NCI-H1048 (cell line): Measurements from ENCODE around the gene CCR2.
"Not testable (repeated sequence)": the region's sequence is repeated elsewhere in the genome, so short reads cannot be mapped to it uniquely, and the experiment has no call there.

Experiments used
- DNase-seq: peaks from one replicate; lab custom pipeline; 2025; lab: John Stamatoyannopoulos, UW

CCR2 gene

DNA sequence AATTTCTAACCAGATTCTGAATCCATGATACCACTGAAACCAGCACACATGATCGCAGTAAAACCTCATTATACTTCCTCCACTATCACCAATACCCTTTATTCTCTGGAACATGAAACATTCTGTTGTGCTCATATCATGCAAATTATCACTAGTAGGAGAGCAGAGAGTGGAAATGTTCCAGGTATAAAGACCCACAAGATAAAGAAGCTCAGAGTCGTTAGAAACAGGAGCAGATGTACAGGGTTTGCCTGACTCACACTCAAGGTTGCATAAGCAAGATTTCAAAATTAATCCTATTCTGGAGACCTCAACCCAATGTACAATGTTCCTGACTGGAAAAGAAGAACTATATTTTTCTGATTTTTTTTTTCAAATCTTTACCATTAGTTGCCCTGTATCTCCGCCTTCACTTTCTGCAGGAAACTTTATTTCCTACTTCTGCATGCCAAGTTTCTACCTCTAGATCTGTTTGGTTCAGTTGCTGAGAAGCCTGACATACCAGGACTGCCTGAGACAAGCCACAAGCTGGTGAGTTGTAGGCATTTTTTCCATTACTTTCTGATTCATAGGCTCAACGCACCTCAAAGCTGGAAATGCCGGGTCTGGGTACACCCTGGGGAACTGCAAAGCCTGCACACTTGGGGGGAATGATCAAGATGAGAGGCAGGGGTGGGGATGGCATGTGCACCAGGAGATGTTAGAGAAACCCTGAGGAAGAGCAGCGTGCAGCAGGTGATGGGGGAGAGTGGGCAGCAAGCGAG lies at the start of gene CCR2:
Gene CCR2, plus strand, starts transcription at position 465 of the 764 bp plus-strand sequence. CDS start 3,417 bp downstream, outside the sequence.
- DNase-seq: no peak

DNA sequence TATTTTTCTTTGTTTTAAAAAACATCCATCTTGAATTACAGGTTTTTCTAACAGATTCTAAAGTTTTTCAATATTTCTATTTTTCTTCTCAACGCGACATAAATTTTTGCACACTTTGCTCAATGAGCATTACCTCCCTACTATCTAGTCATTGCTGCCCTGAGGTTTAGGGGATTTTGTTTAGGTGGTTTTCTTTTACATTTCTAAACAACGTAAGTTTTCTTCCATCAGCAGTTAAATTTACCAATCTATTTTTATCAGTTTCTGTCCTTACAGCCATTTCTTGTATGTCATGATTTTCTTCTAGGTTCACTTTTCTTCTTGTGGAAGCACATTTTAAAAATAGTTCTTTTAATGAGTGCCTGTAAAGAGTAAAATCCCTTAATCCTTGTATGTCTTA lies 49.2 kb upstream of the CCR2 start:
- DNase-seq: no peak

DNA sequence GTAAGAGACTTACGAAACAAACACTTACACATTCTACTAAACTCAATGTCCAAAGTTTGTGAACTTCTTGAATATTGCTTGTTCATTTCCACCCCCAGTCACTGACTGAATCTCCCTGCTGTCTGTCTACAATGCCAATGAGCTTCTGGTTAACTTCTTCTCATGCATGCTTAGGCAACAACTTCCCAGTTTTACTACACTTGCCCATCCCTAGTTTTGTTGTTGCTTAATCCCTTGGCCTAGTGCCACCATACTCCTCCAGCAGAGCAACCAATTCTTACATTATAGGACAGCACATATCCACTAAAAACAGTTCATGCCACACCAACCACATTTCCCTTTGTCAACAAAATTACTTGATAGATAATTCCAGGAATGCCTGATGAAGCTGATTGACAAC lies 40.9 kb upstream of the CCR2 start:
- no peak for DNase-seq

DNA sequence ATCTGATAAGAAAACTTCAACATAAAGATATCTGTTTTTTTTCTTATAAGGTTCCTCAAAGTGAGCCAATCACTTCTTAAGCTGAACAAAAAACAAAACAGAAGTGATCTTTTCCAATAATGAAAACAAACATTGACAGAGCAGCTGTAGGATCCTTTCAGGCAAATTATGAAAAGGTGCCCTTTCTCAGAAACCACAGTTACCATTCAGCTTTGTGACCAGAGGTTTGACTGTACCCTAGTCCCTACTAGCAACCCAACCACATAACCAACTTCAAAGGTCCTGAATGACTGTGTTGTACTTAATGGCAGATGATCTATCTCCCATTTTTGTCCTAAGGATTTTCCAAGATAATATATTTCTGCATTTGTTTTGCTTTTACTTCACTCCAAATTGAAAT lies 39.4 kb upstream of the CCR2 start:
- no peak for DNase-seq

DNA sequence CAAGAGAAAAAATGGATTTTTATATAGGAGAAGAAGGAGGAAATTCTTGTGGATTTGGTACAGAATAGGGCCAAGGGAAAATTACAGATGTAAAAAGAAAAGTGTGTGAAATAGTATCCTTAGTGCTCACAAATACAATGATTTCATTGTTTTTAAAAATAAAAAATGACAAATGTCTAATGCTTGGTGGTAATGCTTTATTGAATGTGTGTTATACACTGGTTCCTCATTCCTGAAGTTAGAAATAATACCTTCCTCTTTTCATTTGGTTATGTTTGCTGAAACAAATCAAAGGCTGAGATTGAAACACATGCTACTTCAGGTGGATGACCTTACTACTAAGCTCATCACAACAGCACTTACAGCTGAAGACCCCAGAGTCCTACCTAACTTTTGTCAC lies 37.7 kb upstream of the CCR2 start:
- no peak for DNase-seq

DNA sequence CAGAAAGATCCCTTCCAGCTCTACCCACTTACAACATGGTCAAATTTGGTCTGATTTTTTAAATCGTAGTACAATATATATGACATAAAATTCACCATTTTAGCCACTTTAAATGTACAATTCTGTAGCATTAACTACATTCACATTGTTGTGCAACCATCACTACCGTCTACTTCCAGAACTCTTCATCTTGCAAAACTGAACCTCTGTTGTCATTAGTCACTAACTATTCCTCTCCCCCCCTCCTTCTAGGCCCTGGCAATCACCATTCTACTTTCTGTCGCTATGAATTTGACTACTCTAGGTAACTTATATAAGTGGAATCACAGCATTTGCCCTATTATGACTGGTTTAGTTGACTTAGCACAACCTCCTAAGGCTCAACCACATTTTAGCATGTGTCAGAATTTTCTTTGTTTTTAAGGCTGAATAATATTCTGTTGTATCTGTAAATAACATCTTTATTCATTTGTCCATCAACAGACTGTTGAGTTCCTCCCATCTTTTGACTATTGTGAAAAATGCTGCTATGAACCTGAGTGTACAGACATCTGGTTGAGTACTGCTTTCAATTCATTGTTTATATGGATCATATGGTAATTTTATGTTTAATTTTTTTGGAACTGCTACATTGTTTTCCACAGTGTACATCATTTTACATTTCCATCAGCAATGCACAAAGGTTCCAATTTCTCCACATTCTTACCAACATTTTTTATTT lies 35.5 kb upstream of the CCR2 start:
- no peak for DNase-seq

DNA sequence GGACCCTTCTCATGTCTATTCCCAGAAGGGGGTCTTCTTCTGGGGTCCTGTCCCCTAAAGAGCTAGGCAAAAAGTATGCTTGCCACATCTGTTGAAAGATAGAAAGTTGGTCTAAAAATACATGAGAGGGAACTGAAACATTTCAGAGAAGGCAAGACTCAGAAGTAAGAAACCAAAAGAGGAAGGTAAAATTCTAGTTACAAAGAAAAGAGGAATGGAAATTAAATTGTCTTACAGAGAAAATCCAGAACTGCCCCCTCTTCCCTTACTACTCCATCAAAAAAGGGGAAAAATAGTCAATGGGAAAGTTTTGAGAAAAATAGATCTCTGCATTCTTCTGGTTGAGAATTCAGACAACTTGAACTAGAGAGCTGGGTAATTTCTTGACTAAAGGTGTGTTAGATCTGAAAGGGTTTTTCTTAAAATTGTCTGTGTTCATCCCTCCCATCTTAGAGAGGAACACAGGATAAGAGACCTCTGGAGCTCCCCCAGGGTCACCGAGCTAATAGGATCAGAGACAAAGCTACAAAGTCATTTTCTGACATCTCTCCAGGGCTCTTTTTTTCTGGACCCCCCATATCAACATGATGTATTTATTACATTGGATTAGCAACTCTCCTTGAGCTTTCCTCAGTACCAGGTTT lies 32.3 kb upstream of the CCR2 start:
- DNase-seq: no peak

DNA sequence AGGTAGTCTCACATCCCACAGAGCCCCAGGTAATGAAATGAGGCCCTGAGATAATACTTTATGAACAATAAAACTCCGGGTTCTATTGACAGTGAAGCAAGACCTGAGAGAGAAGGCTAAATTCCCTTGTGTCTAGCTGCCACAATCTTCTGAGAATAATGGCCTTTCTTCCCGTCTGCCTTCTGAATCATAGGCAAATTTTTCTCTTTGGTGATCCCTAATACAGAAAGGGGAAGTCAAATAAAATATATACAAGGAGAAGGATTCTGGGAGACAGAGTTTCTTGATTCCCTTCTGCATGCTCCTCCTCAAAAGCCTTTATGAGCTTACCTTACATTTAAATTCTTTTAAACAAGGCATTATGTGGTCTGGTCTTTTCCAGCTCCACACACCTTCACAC lies 29.9 kb upstream of the CCR2 start:
- DNase-seq: no peak

DNA sequence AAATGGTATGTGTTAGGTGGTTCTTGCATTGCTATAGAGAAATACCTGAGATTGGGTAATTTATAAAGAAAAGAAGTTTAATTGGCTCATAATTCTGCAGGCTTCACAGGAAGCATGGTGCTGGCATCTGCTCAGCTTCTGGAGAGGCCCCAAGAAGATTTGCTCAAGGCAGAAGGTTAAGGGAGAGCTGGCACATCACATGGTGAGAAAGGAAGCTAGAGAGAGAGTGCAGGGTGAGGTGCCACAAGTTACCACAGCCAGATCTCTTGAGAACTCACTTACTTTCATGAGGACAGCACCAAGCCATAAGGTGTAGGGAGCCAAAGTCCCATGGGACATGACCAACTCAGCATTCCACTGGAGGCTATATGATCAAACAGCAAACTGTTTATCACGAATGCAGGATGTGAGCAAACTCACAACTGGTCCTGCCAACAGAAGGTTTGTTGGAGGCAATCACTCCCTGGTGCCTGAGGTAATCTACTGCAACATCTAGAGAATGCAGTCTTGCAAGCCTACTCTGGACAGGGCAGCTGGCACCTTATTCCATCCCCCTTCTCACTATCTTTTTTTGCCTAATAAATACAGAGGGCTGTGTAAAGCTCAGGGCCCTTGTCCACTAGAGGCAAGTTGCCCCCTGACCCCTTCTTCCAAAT lies 28.1 kb upstream of the CCR2 start:
- DNase-seq: no peak

DNA sequence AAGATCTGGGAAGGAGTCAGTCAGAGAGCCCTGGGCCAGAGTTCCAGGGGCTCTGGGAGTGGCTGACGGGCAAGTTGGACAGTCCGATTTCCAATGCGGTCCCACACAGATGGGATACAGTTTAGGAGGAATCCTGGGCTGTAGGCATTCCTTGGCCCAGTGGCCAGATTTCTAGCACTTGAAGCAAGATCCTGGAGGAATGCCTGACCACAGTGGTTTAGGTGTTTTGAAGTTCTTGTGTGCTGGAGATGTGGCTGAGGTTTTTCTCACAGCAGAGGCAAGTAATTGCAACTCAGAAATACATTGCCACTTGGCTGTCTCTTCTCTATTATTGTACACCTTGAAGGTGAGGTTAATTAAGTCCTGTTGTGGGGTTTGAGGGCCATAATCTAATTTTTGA lies 23.2 kb upstream of the CCR2 start:
- DNase-seq: not testable (repeated sequence)

DNA sequence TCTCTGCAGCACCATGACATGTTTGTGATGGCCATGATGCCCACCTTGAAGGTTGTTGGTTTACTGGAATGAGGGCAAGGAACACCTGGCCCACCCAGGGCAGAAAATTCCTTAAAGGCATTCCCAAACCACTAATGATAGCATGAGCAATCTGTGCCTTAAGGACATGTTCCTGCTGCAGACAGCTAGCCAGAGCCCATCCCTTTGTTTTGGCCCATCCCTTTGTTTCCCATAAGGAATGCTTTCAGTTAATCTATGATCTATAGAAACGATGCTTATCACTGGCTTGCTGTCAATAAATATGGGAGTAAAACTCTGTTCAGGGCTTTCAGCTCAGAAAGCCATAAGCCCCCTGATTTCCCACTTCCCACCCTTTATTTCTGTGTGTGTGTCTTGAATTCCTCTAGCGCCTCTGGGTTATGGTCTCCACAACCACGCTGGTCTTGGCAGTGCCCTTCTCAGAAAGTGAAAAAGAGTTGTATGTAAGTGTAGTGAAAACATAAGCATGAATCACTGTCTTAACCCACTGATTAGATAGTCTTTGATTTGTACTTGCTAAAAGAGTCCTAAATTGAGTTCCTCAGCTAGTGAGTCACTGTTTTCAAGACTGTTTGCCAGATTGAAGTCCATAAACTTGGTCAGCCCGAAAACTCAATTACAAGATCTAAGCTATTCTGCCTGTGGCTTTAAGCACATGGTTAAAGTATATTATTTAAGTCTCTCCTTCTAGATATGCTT lies 19.0 kb upstream of the CCR2 start:
- DNase-seq: no peak

DNA sequence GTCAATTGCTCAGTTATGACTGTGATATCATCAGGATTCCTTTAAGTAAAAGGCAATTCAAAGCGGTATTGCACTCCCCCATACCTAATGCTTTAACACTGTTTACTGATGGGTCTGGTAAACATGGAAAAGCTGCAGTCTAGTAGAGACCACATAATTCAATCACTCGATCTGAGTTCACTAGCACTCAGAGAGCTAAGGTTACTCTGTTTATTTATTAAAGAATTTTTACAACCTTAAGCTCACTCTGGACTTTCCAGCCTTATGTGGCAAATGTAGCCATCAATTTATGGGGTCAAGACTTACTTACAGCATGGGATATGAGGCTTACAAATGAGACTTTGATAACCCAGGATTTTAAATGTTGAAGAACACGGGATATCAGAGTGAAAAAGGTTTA lies 18.4 kb upstream of the CCR2 start:
- DNase-seq: no peak

DNA sequence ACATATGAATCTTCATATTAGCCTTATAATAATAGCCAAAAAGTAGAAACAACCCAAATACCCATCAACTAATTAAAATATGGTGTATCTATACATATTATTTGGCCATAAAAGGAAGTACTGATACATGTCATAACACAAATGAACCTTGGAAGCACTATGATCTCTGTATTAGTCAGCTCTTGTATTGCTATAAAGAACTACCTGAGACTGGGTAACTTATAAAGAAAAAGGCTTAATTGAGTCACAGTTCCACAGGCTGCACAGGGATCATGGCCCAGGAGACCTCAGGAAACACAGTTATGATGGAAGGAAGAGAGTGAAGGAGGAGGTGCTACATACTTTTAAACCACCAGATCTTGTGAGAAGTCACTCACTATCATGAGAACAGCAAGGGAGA lies 16.0 kb upstream of the CCR2 start:
- DNase-seq: no peak

DNA sequence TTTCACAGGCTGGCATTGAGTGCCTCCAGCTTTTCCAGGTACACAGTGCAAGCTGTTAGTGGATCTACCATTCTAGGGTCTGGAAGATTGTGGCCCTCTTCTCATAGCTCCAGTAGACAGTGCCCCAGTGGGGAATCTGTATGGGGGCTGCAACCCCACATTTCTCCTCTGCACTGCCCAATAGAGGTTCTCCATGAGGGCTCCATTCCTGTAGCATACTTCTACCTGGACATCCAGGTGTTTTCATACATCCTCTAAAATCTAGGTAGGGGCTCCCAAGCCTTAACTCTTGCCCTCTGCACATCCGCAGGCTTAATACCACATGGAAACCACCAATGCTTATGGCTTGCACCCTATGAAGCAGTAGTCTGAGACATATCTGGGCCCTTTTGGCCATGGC lies 15.1 kb upstream of the CCR2 start:
- DNase-seq: no peak

DNA sequence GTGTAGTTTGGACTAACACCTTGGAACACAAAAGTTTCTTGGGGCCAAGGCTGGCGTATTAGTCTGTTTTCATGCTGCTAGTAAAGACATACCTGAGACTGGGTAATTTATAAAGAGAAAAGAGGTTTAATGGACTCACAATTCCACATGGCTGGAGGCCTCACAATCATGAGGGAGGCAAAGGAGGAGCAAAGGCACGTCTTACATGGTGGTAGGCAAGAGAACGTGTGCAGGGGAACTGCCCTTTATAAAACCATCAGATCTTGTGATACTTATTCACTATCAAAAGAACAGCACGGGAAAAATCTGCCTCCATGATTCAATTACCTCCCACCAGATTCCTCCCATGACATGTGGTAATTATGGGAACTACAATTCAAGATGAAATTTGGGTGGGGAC lies 9.4 kb upstream of the CCR2 start:
- DNase-seq: no peak

DNA sequence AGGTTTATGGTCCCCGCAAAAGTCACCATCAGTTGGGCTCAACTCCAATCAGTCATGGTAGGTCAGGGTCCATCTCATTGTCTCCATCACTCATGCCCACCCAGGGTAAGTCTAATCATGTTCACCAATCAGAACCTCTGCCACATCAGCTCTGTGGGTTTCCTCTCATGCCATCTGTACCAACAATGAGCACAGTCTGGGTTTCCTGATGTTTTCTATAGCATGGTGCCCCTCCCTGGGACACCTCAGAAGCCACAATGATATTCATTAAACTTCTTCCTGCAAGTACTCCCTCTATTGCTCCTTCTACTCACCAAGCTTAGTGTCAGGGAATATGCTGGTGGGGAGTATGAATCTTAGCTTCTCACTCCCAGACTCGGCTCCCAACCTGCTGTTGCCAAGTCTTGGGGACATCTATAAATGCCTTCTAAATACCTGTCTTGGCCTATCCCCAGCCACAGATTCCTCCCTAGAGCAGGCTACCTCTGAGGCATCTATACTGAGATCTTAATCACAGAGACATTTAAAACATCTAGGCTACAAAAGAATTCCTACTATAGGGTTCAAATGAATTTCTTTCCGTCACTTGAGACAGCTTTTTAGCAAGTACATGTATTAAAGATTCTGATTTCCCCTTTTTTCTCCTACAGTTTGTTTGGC lies 5.0 kb upstream of the CCR2 start:
- DNase-seq: no peak

DNA sequence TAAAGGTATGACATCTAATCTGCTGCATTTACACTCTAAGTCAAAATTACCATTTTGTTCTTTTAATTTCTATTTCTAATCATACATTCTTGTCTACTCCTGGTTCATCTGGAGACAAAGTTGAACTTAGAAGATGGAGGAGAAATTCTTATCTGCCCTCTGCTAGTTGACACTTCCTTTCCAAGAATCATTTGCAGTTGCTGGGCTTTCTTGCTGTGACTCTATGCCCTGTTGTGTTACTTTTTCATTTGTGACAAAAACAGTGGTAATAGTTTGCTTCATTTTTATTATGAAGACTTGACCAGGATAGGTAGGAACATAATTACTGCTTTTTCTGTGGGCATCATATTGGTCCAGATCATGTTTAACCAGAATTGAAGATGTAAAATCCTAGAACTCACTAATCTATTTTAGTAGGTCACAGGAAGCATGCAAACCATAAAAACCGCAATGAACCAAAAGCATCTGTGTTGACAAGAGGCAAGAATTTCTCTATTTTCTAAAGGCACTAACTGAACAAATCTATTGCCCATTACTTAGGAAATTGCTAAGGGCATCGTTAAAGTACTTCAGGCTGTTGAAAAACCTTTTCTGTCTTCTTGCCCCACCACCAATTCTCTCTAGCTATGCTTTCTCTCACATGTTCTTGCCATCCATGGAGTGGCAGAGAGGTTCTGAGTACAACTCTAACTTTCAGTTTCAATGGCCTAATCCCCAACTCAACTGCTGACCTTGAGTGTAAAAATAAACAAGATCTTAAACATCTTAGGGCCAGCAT lies 4.2 kb upstream of the CCR2 start:
- DNase-seq: no peak

DNA sequence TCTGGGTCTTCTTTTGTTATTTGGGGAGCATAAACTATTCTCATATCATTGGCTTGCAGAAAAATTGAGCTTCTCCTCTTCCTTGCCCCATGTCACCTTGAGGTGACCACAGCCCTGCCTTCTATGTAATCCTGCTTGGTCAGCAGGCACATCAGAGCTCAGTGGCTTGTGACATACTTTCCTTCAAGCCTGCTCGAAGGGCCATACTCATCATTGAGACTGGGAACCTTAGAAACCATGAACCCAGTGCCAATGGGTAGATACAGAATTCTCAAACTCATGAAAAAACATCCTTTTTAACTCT lies 3.7 kb upstream of the CCR2 start:
- DNase-seq: no peak

DNA sequence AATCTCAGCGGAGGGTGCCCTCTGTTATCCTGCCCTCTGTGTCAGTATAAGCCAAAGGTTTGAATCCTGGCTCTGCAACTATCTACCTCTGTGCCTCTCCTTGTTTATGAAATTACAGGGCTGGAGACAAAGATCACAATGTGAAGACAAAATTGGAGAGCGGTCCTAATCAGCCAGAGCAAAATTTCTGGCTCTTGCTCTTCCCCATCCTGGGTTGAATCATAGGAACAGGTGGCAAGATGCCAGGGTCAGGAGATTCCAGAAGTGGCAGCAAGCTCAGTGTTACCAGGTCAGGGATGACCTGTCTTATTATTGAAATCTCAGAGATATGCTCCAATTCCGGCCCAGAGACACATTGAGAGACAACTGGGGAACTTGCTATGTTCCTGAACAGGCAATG lies 2.3 kb upstream of the CCR2 start:
- DNase-seq: no peak

DNA sequence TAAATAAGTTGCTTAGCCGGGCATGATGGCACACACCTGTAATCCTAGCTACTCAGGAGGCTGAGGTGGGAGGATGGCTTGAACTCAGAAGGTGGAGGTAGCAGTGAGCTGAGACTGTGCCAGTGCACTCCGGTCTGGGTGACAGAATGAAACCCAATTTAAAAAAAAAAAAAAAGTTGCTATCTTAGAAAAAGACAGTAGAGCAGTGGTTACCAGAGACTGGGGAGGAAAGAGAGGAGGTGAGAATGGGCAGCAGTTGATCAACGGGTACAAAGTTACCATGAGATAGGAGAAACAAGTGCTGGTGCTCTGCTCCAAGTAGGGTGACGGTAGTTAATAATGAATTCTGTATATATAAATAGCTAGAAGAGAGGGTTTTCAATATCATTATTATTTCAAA lies 821 bp upstream of the CCR2 start:
- no peak for DNase-seq

DNA sequence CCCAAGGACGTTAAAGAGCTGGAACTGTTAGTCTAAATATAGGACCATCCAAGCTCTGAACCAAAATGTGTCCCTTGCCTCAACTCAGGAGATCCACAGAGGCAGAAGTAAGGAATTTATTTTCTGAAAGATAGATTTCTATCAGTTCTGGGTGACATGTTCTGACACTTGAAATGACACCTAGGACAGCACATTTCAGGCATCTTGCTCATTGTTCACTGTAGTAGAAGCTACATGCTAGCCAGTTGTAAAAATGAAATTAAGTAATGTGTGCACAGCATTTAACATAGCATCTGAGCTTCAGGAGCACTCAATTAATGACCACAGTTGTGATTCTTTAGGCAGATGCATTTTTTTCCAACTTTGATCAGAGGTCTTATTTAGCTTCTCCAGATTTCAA lies 567 bp downstream of the CCR2 start:
- no peak for DNase-seq
